WI38 (cell line): ENCODE results near the gene IZUMO4.

Experiments
- H3K4me3 ChIP-seq: 2 replicates; pipeline ENCODE4 v1.5.1; 2011; ENCODE audit warnings: low read depth, mild to moderate bottlenecking, control low read depth, low read length
- TF ChIP-seq, protein P1 (sequence below): IDR thresholded peaks from 2 replicates; pipeline ENCODE4 v1.5.1; 2012; ENCODE audit warnings: low read depth, mild to moderate bottlenecking, control low read depth, low read length

IZUMO4 gene

DNA sequence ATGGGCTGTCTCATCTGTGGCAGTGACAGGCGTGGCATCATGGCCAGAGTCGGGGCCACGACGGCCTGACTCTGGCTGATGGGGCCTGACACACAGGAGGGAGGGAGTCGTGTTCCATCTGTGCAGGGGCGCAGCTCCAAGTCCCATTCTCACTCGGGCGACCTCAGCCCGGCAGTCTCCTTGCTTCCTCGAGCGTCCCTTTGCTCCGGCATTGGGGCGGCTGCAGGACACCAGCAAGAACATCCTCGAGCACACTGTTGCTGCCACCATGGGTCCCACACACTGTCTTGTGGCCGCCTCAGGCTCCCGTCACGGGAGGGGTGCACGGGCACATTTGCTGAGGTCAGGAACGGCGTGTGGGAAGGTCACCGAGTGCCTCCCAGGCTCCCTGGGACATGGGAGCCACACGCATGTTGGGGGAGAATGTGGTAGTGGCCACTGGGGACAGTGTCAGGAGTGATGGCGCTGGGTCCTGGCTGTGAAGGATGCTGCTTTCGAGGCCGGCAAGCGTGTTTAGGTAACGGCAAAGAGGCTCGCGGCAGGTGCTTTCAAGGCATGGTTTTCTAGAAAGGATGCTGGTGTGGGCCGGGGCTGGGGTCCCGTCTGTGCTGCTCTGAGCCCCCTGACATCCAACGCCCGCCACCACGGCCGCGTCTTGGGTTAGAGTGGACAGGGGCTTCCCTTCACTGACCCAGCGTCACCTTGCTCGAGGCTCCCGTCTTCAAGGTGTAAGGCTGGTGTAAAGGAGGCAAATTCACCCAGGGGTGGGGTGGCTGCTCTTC lies 3.4 kb downstream of the IZUMO4 start:
- no peak overlapping the region for H3K4me3 ChIP-seq
- TF ChIP-seq, protein P1, sequence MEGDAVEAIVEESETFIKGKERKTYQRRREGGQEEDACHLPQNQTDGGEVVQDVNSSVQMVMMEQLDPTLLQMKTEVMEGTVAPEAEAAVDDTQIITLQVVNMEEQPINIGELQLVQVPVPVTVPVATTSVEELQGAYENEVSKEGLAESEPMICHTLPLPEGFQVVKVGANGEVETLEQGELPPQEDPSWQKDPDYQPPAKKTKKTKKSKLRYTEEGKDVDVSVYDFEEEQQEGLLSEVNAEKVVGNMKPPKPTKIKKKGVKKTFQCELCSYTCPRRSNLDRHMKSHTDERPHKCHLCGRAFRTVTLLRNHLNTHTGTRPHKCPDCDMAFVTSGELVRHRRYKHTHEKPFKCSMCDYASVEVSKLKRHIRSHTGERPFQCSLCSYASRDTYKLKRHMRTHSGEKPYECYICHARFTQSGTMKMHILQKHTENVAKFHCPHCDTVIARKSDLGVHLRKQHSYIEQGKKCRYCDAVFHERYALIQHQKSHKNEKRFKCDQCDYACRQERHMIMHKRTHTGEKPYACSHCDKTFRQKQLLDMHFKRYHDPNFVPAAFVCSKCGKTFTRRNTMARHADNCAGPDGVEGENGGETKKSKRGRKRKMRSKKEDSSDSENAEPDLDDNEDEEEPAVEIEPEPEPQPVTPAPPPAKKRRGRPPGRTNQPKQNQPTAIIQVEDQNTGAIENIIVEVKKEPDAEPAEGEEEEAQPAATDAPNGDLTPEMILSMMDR: no peak

DNA sequence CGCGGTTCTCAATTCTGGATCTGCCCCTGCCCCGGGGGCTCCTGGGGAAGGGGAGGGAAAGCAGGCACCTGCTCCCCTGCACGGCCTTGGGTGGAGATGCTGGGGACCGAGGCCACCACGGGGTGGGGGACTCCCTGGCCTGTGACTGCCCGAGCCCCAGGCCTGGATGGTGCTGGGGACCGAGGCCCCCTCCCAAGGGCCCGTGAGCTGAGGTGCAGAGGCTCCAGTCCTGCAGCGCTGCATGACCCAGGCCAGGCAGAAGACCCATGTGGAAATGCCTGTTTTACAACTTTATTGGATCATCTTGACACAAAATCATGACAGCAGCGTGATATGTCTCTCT lies 4.0 kb downstream of the IZUMO4 start:
- no peak overlapping the region for H3K4me3 ChIP-seq
- TF ChIP-seq, protein P1: no peak

DNA sequence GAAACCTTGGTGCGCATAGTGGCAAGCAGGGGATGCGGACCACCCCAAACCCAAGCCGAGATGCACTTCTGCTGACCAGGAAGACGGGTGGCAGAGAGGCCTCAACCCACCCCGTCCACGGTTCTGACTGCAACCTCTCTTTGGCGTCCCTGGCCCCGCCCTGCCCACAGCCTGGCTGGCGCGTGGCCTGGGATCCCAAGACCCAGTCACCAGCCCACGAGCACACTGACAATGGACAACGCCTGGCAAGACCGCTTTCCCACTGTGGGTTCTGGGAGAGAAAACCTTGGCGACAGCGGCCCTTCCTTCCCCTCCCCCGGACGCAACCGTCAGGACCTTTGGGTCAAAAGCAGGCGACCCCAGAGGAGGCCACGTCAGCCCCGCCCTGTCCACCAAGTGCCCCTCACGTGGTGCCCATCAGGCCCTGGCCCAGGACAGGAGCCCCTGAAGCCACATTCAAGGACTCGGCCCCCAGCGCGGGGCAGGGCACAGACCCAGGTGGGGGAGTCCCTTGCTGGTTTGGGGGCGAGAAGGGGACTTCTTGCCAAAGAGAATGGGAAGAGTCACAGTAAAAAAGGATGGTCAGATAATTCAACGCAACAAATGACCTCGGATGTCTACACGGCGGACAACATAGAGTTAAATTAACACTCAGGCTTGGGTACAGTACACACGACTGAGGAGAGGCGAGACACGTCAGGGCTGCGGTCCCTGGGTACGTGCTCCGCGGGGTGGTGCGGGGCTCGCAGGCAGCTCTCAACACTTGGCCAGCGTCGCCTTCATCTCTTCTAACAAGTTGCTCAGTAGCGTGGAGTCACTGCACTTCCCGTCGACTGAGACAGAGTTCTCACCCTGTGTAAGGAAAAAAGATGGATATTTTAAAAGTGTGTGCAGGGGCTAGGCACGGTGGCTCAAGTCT lies 5.0 kb downstream of the IZUMO4 start:
- TF ChIP-seq, protein P1: no peak
- H3K4me3 ChIP-seq: no peak overlapping the region

DNA sequence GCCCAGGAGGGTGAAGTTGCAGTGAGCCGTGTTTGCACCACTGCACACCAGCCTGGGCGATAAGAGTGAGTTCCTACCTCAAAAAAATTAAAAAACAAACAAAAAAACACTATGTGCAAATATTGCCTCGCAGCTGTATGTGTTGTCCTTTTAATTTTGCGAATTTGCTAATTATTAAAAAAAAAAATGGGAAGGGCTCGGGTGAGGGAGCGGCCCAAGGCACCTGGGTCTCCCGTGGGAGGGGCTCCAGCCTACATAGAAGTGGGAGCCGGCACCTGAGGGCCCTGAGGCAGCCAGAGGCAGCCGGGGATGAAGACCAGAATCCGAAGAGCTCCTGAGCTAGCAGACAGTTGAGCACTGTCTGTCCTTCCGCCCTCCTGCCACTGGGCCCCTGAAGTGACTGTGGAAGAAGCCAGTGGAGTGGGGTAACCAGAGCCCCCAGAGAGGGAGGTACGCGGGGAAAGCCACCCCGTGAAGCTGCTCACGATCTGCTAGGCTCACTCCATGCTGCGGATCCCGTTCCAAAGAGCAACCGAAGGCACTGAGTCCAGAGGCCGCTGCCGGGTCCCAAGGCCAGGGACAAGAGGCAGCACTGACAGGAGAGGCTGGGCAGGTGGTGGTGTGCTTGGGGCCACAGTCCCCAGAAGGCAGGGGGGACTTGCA lies 6.5 kb downstream of the IZUMO4 start:
- H3K4me3 ChIP-seq: no peak overlapping the region
- TF ChIP-seq, protein P1: no peak

DNA sequence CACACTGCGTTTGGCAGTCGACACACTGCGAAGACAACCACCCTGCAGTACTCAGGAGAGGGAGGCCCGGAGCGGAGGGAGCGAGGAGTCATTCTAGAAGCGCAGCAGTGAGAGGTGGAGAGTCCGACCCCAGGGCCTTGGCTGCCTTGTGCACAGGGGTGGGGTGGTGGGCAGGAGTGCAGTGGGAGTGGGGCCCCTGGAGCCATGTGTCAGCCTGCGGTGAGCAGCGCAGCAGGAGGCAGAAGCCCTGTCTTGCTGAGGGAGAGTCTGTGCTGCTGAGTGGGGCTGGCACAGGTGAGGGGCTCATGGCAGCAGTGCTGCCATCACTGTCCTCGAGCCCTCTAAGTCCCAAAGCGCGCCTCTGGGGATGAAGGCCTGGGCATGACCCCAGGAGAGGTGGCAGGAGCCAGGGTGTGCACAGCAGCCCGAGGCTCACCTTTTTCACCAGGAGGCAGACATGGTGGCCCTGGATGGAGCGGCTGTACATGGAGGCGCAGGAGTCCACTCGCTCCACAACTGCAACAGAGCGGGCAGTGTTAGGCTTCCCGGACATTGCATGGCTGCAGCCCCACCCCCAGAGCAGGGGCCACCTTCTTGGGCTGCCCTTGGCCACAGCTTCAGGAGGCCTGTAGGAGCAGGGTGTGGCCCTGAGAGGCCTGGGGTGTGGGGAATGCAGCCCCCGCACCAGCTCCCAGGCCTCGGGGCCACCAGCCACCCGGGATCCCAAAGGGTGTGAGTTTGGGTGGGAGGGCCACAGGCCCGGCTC lies 11.7 kb downstream of the IZUMO4 start:
- TF ChIP-seq, protein P1: no peak

DNA sequence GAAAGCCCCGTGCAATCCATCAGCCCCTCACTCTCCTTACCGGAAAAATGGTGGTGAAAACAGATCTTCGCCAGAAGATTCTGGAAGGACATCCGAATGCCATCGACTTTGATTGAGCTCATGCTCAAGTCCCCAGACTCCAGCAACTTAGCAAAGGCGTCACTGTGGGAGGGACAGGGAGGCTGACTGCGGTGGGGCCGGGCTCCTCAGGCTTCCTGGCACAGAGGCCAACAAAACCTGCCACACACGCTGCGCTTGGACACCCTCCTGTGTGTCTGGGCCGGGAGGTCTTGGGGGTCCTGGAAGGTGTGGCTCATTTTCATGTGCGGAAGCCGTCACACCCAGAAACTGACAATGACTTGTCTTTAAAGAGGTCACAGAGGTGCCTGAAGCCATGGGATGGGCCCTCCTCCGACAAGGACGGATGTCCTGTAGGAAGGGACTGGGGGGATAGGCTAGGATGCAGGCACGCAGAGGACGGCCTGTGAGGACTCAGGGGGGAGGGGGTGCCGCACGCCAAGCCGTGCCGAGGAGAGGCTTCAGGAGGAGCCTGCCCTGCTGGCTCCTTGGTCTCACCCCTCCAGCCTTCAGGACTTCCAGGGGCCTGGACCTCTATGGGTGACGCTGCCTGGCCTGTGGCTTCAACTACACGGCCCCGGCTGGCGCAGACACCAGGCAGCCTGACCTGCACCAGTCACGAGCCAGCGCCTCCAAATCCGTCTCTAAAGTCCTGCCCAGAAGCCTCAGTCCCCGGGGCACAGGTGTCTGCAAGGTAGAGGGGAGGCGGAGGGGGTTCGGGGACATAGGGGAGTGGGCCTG lies 12.5 kb downstream of the IZUMO4 start:
- TF ChIP-seq, protein P1: no peak
- H3K4me3 ChIP-seq: no peak overlapping the region

More for the DNA sequence above, 11.7 kb downstream of the IZUMO4 start:
- no peak overlapping the region for H3K4me3 ChIP-seq
